GM12878 (cell line): ENCODE results near the gene KAZN. TPM values are rescaled to one million over a fixed set of nuclear protein-coding genes. Genes with fewer than 3 reads are reported as not detected.

Experiments used
- ATAC-seq: fragments of 200-7000 bp; cut with Tn5 transposase; 3 replicates; pipeline ENCODE4 v1.9.1; 2020; ENCODE audit warnings: mild to moderate bottlenecking, moderate library complexity
- BruUV-seq: library from RNA; stranded (reverse); fragments of 400-500 nt; replicated peaks from 2 replicates; lab custom pipeline; 2021; lab: Mats Ljungman, UMichigan
- CTCF ChIA-PET: fragments of 300-600 bp; sonication (Branson Sonifier 250); formaldehyde crosslinking; extraction: SDS; loops from one replicate; lab custom pipeline; 2021; ENCODE audit warnings: inconsistent platforms; lab: Yijun Ruan, JAX
- POLR2A ChIA-PET: fragments of 350-600 bp; formaldehyde crosslinking; extraction: SDS; loops from one replicate; lab custom pipeline; 2021; ENCODE audit warnings: inconsistent platforms; lab: Charles Lee
- RAD21 ChIA-PET: fragments of 300-600 bp; sonication (Branson Sonifier 250); formaldehyde crosslinking; loops from one replicate; lab custom pipeline; 2023; ENCODE audit warnings: antibody characterized with exemption; ENCODE audit not compliant: unreplicated experiment; lab: Charles Lee
- SMC1A ChIA-PET: fragments of 300-600 bp; sonication (Branson Sonifier 250); formaldehyde crosslinking; loops from one replicate; lab custom pipeline; 2023; ENCODE audit not compliant: unreplicated experiment, uncharacterized antibody; lab: Charles Lee
- DNase-seq: peaks from one replicate; pipeline ENCODE4 v3.0.0-alpha.2; 2011; ENCODE audit warnings: low read depth, low spot score
- FAIRE-seq: peaks from 3 replicates; lab custom pipeline; 2011; peaks lifted over from hg19 to GRCh38; lab: Jason Lieb, UNC
- H2AFZ ChIP-seq: 2 replicates; pipeline ENCODE4 v1.6.0; 2011; ENCODE audit warnings: low read depth, low read length, control low read depth; ENCODE audit not compliant: control insufficient read depth
- H3K27ac ChIP-seq: 2 replicates; pipeline ENCODE4 v1.5.1; 2011; ENCODE audit warnings: control low read depth; ENCODE audit not compliant: control insufficient read depth, insufficient read depth
- H3K27me3 ChIP-seq, 2 experiments: replicated peaks in 1 of 2; 2 replicates each; pipeline versions ENCODE4 v1.6.0 to v1.6.1; 2011; ENCODE audit warnings: low read length in 1 of 2; ENCODE audit not compliant: control insufficient read depth in 2 of 2, insufficient read depth in 2 of 2
- H3K36me3 ChIP-seq, 2 experiments: 2 replicates each; pipeline ENCODE4 v1.5.1; 2011; ENCODE audit warnings: low read length in 1 of 2; ENCODE audit not compliant: control insufficient read depth in 2 of 2, insufficient read depth in 2 of 2
- H3K4me1 ChIP-seq: 2 replicates; pipeline ENCODE4 v1.6.1; 2011; ENCODE audit warnings: mild to moderate bottlenecking, low read length, moderate library complexity, mixed read lengths; ENCODE audit not compliant: control insufficient read depth, insufficient read depth
- H3K4me2 ChIP-seq: 2 replicates; pipeline ENCODE4 v1.6.0; 2011; ENCODE audit warnings: control low read depth; ENCODE audit not compliant: control insufficient read depth, insufficient read depth
- H3K4me3 ChIP-seq: fragments of 200-600 bp; sonication (generic); 2 replicates; pipeline ENCODE4 v1.5.1; 2016
- H3K79me2 ChIP-seq: 2 replicates; pipeline ENCODE4 v1.6.0; 2011; ENCODE audit warnings: low read length; ENCODE audit not compliant: control insufficient read depth, insufficient read depth
- H3K9ac ChIP-seq: 2 replicates; pipeline ENCODE4 v1.8.0; 2011; ENCODE audit warnings: low read length, control low read depth, mixed read lengths; ENCODE audit not compliant: control insufficient read depth, insufficient read depth
- H3K9me3 ChIP-seq: replicated peaks from 3 replicates; pipeline ENCODE4 v1.5.1; 2011; ENCODE audit warnings: mild to moderate bottlenecking, low read length; ENCODE audit not compliant: control insufficient read depth, insufficient read depth
- H4K20me1 ChIP-seq: 2 replicates; pipeline ENCODE4 v1.6.0; 2011; ENCODE audit not compliant: control insufficient read depth, insufficient read depth
- BHLHE40 ChIP-seq, 2 experiments: fragments of 450-650 bp in 1 of 2; IDR thresholded peaks; 2 replicates each; pipeline ENCODE4 v1.6.1; 2011 to 2017; ENCODE audit warnings: low read depth in 2 of 2, borderline replicate concordance in 1 of 2, improper control_type of control experiment in 1 of 2, low read length in 1 of 2, mild to moderate bottlenecking in 1 of 2
- CEBPZ ChIP-seq: fragments of 150-350 bp; IDR thresholded peaks from 2 replicates; pipeline ENCODE4 v1.6.1; 2016; ENCODE audit warnings: low read depth, low read length
- CHD4 ChIP-seq: fragments of 200-600 bp; sonication (generic); IDR thresholded peaks from 2 replicates; pipeline ENCODE4 v1.6.1; 2016; ENCODE audit warnings: mild to moderate bottlenecking
- E2F8 ChIP-seq: fragments of 450-650 bp; IDR thresholded peaks from 2 replicates; pipeline ENCODE4 v1.6.1; 2018; ENCODE audit warnings: mild to moderate bottlenecking, low read depth, moderate library complexity; ENCODE audit not compliant: partially characterized antibody
- EED ChIP-seq: sonication (generic); IDR thresholded peaks from 2 replicates; pipeline ENCODE4 v1.6.1; 2016; ENCODE audit warnings: antibody characterized with exemption, low read depth
- IRF4 ChIP-seq: IDR thresholded peaks from 2 replicates; pipeline ENCODE4 v1.6.1; 2011; ENCODE audit warnings: low read depth, low read length
- KDM1A ChIP-seq: fragments of 200-600 bp; sonication (generic); IDR thresholded peaks from 2 replicates; pipeline ENCODE4 v1.6.1; 2016; ENCODE audit warnings: borderline replicate concordance
- MLLT1 ChIP-seq: fragments of 450-650 bp; IDR thresholded peaks from 2 replicates; pipeline ENCODE4 v1.6.1; 2016; ENCODE audit warnings: mild to moderate bottlenecking
- SIN3A ChIP-seq: IDR thresholded peaks from 2 replicates; pipeline ENCODE4 v1.6.1; 2012; ENCODE audit warnings: low read depth, low read length, improper control_type of control experiment
- SMARCA5 ChIP-seq: fragments of 450-650 bp; IDR thresholded peaks from 2 replicates; pipeline ENCODE4 v1.6.1; 2017; ENCODE audit warnings: mild to moderate bottlenecking
- TAF1 ChIP-seq: IDR thresholded peaks from 2 replicates; pipeline ENCODE4 v1.6.1; 2011; ENCODE audit warnings: mild to moderate bottlenecking, low read depth, low read length, borderline replicate concordance
- USF2 ChIP-seq: IDR thresholded peaks from 2 replicates; pipeline ENCODE4 v1.6.1; 2011; ENCODE audit warnings: low read depth, low read length, improper control_type of control experiment, borderline replicate concordance
- YBX1 ChIP-seq: fragments of 450-650 bp; IDR thresholded peaks from 2 replicates; pipeline ENCODE4 v1.6.1; 2016; ENCODE audit warnings: antibody characterized with exemption
- WGBS: methylation state at CpG from one replicate; pipeline ENCODE4 v1.1.6; 2016; ENCODE audit warnings: low lambda C conversion rate; ENCODE audit not compliant: insufficient replicate concordance, insufficient coverage; ENCODE audit errors: missing lambda C conversion rate; 5-methylcytosine and 5-hydroxymethylcytosine counted together
- in situ Hi-C: fragments of 300-500 bp; cut with MboI; formaldehyde crosslinking; loops from 9 replicates; pipeline ENCODE4 v1.14.3; 2018; ENCODE audit warnings: mixed read lengths
- intact Hi-C: fragments of 100-400 bp; cut with micrococcal nuclease; formaldehyde crosslinking; loops from one replicate; pipeline ENCODE4 v1.14.2; 2022; ENCODE audit not compliant: unreplicated experiment
- polyA plus RNA-seq, 11 experiments: library from polyadenylated mRNA; depleted of rRNA in 4 of 11; unstranded in 6 of 11; stranded (reverse) in 5 of 11; fragments of >200 nt; fragmentation: Nextera tagmentation in 4 of 11; fragmentation: Illumina TruSeq in 1 of 11; extraction: Ambion mirVana in 4 of 11; extraction: Trizol in 1 of 11; gene quantifications; 1 replicate in 1 of 11; 2 replicates in 10 of 11; pipeline versions ENCODE4 v1.2.1 to v1.2.3, GENCODE V29; 2011 to 2016; ENCODE audit warnings: inconsistent platforms in 2 of 11, missing spikeins in 2 of 11, low read depth in 1 of 11
- total RNA-seq, 4 experiments: library from RNA; depleted of rRNA in 3 of 4; stranded (reverse); fragments of >200 nt in 3 of 4; fragmentation: Illumina TruSeq in 1 of 4; extraction: Trizol in 1 of 4; gene quantifications; 2 replicates each; pipeline versions ENCODE4 v1.2.1 to v1.2.3, GENCODE V29; 2013 to 2021

KAZN gene
- total and polyA plus RNA-seq, 10 of the 15 experiments (the other 5 are each of a cell fraction or from before 2014, with no cell fraction given), result 0.72 to 4.0 (median 1.2) TPM

GRCh38 chr1:15064217-15064929 is 465.9 kb downstream of the KAZN start:
- Histone ChIP-seq H3K27ac (no peak overlapping the region), H2AFZ (no peak overlapping the region), H3K4me1 (no peaks in the 10 kb centered on the region), H3K4me2 (no peak overlapping the region), H3K79me2 (no peaks in the 10 kb centered on the region), H3K9ac (no peak overlapping the region), H4K20me1 (no peaks in the 10 kb centered on the region), H3K4me3 (no peak overlapping the region), H3K36me3 (no peaks in the 10 kb centered on the region), H3K9me3 (no peaks in the 10 kb centered on the region; the same call in 2 of the 3 replicates), H3K27me3 (no peaks in the 10 kb centered on the region)
- ChIA-PET CTCF (no interaction called here), RAD21 (no interaction called here), SMC1A (no interaction called here), POLR2A (no interaction called here)
- TF ChIP-seq KDM1A, result no peak
- TF ChIP-seq IRF4, result no peak
- TF ChIP-seq SIN3A, result no peak
- TF ChIP-seq CHD4, result no peak
- TF ChIP-seq YBX1, result no peak
- no peak for TF ChIP-seq MLLT1
- no peak for TF ChIP-seq BHLHE40 (IDR thresholded peaks at IDR 0.05; ENCODE audit: borderline replicate concordance in 1 of 2, low read depth in 2 of 2, low read length in 1 of 2)
- no peak for TF ChIP-seq TAF1
- no peak for TF ChIP-seq USF2
- TF ChIP-seq EED, result no peak
- TF ChIP-seq CEBPZ, result no peak
- TF ChIP-seq E2F8, result no peak
- TF ChIP-seq SMARCA5, result no peak
- DNase-seq, result no peak
- BruUV-seq, result no TSS peak
- intact Hi-C loops (no loop called here), in situ Hi-C loops (no loop called here)
- FAIRE-seq, result no peak
- ATAC-seq, result no peak
- WGBS, result 39% methylated on average over 15 of the region's 15 CpGs
